T-helper 2 cell treated with Interferon-gamma antibody and Interleukin-4, amounts not matched to agents 5 μg/mL and 100 μg/mL, for 36 hours (primary cell): ENCODE data around the gene TBC1D16.
A peak's percentile ranks its signal among the peaks of the same experiment; 100 is the strongest.

Source experiments
- DNase-seq: peaks from one replicate; pipeline ENCODE4 v3.0.0; 2021; ENCODE audit warnings: low spot score
- H3K27ac Mint-ChIP-seq: one replicate; pipeline ENCODE4 v1.8.0; 2021; ENCODE audit warnings: mild to moderate bottlenecking, mixed read lengths
- H3K27me3 Mint-ChIP-seq: one replicate; pipeline ENCODE4 v1.8.0; 2021; ENCODE audit warnings: low read depth, mixed read lengths
- H3K36me3 Mint-ChIP-seq: one replicate; pipeline ENCODE4 v1.8.0; 2021; ENCODE audit warnings: low read depth, mixed read lengths
- H3K4me1 Mint-ChIP-seq: one replicate; pipeline ENCODE4 v1.8.0; 2021; ENCODE audit warnings: low read depth, mixed read lengths
- H3K4me3 Mint-ChIP-seq: one replicate; pipeline ENCODE4 v1.8.0; 2022; ENCODE audit warnings: mild to moderate bottlenecking, moderate library complexity, mixed read lengths
- H3K9me3 Mint-ChIP-seq: one replicate; pipeline ENCODE4 v1.8.0; 2021; ENCODE audit warnings: mixed read lengths

Gene TBC1D16

GRCh38 chr17:79924639-79924976 is 111.1 kb downstream of the TBC1D16 start:
- Mint-ChIP-seq H3K9me3 (no peaks in the 10 kb centered on the region), H3K36me3 (no peaks in the 10 kb centered on the region), H3K27me3 (peaks cover 13% of the 10 kb centered on the region), H3K4me3 (peak overlapping the region; percentile 38), H3K27ac (peak overlapping the region; percentile 49), H3K4me1 (peaks cover 5% of the 10 kb centered on the region)
- no peak for DNase-seq

- Mint-ChIP-seq H3K4me1 (peaks cover 5% of the 10 kb centered on the region), H3K4me3 (no peak overlapping the region), H3K9me3 (no peaks in the 10 kb centered on the region), H3K36me3 (no peaks in the 10 kb centered on the region), H3K27me3 (peaks cover 13% of the 10 kb centered on the region), H3K27ac (no peak overlapping the region)
- DNase-seq, result peak; percentile 14
Observed at GRCh38 chr17:79923974-79924638, 111.6 kb downstream of the TBC1D16 start.

GRCh38 chr17:79922798-79923197 is 112.9 kb downstream of the TBC1D16 start:
- peaks cover 4% of the 10 kb centered on the region for H3K27me3 Mint-ChIP-seq
- peaks cover 5% of the 10 kb centered on the region for H3K4me1 Mint-ChIP-seq
- no peaks in the 10 kb centered on the region for H3K9me3 Mint-ChIP-seq
- no peak for DNase-seq
- H3K4me3 Mint-ChIP-seq, result no peak overlapping the region
- no peaks in the 10 kb centered on the region for H3K36me3 Mint-ChIP-seq
- no peak overlapping the region for H3K27ac Mint-ChIP-seq

- Mint-ChIP-seq H3K27ac (no peak overlapping the region), H3K9me3 (no peaks in the 10 kb centered on the region), H3K4me1 (peaks cover 5% of the 10 kb centered on the region), H3K4me3 (peak overlapping the region; percentile 12), H3K36me3 (no peaks in the 10 kb centered on the region), H3K27me3 (no peaks in the 10 kb centered on the region)
- DNase-seq, result no peak
Observed at GRCh38 chr17:79922116-79922601, 113.5 kb downstream of the TBC1D16 start.

GRCh38 chr17:79921411-79922115 is 114.1 kb downstream of the TBC1D16 start:
- Mint-ChIP-seq H3K9me3 (no peaks in the 10 kb centered on the region), H3K36me3 (no peaks in the 10 kb centered on the region), H3K27ac (peak overlapping the region; percentile 81), H3K4me1 (peaks cover 5% of the 10 kb centered on the region), H3K27me3 (no peaks in the 10 kb centered on the region), H3K4me3 (peak overlapping the region; percentile 12)
- no peak for DNase-seq

- no peak for DNase-seq
- H3K27me3 Mint-ChIP-seq, result no peaks in the 10 kb centered on the region
- no peak overlapping the region for H3K4me3 Mint-ChIP-seq
- no peak overlapping the region for H3K27ac Mint-ChIP-seq
- peaks cover 3% of the 10 kb centered on the region for H3K4me1 Mint-ChIP-seq
- H3K9me3 Mint-ChIP-seq, result no peaks in the 10 kb centered on the region
- H3K36me3 Mint-ChIP-seq, result no peaks in the 10 kb centered on the region
Observed at GRCh38 chr17:79920751-79921410, 114.8 kb downstream of the TBC1D16 start.

GRCh38 chr17:79919862-79920720 is 115.6 kb downstream of the TBC1D16 start:
- H3K27me3 Mint-ChIP-seq, result no peaks in the 10 kb centered on the region
- no peak overlapping the region for H3K4me3 Mint-ChIP-seq
- DNase-seq, result no peak
- H3K36me3 Mint-ChIP-seq, result no peaks in the 10 kb centered on the region
- H3K9me3 Mint-ChIP-seq, result no peaks in the 10 kb centered on the region
- no peak overlapping the region for H3K27ac Mint-ChIP-seq
- H3K4me1 Mint-ChIP-seq, result peaks cover 2% of the 10 kb centered on the region

- Mint-ChIP-seq H3K27me3 (no peaks in the 10 kb centered on the region), H3K27ac (no peak overlapping the region), H3K4me1 (peaks cover under 1% of the 10 kb centered on the region), H3K4me3 (no peak overlapping the region), H3K36me3 (no peaks in the 10 kb centered on the region), H3K9me3 (no peaks in the 10 kb centered on the region)
- DNase-seq, result no peak
Observed at GRCh38 chr17:79919164-79919585, 116.5 kb downstream of the TBC1D16 start.

- Mint-ChIP-seq H3K27ac (no peak overlapping the region), H3K4me1 (no peaks in the 10 kb centered on the region), H3K9me3 (no peaks in the 10 kb centered on the region), H3K36me3 (no peaks in the 10 kb centered on the region), H3K4me3 (no peak overlapping the region), H3K27me3 (no peaks in the 10 kb centered on the region)
- no peak for DNase-seq
Observed at GRCh38 chr17:79918581-79919163, 117.0 kb downstream of the TBC1D16 start.

- no peaks in the 10 kb centered on the region for H3K4me1 Mint-ChIP-seq
- DNase-seq, result no peak
- H3K27ac Mint-ChIP-seq, result no peak overlapping the region
- no peak overlapping the region for H3K4me3 Mint-ChIP-seq
- no peaks in the 10 kb centered on the region for H3K9me3 Mint-ChIP-seq
- H3K36me3 Mint-ChIP-seq, result no peaks in the 10 kb centered on the region
- H3K27me3 Mint-ChIP-seq, result no peaks in the 10 kb centered on the region
Observed at GRCh38 chr17:79917902-79918484, 117.7 kb downstream of the TBC1D16 start.

- H3K36me3 Mint-ChIP-seq, result no peaks in the 10 kb centered on the region
- no peaks in the 10 kb centered on the region for H3K4me1 Mint-ChIP-seq
- H3K4me3 Mint-ChIP-seq, result no peak overlapping the region
- H3K9me3 Mint-ChIP-seq, result no peaks in the 10 kb centered on the region
- no peaks in the 10 kb centered on the region for H3K27me3 Mint-ChIP-seq
- H3K27ac Mint-ChIP-seq, result no peak overlapping the region
- DNase-seq, result no peak
Observed at GRCh38 chr17:79916991-79917901, 118.4 kb downstream of the TBC1D16 start.

GRCh38 chr17:79916506-79916905 is 119.2 kb downstream of the TBC1D16 start:
- DNase-seq, result no peak
- no peaks in the 10 kb centered on the region for H3K27me3 Mint-ChIP-seq
- H3K27ac Mint-ChIP-seq, result no peak overlapping the region
- no peak overlapping the region for H3K4me3 Mint-ChIP-seq
- H3K4me1 Mint-ChIP-seq, result no peaks in the 10 kb centered on the region
- H3K9me3 Mint-ChIP-seq, result no peaks in the 10 kb centered on the region
- no peaks in the 10 kb centered on the region for H3K36me3 Mint-ChIP-seq
